NCI-H1436 treated with DMSO at 0.1 percent for 48 hours (cell line): ENCODE measurements around the gene TTC32.
"Not testable (repeated sequence)": the region's sequence is repeated elsewhere in the genome, so short reads cannot be mapped to it uniquely, and the experiment has no call there.

Experiments used
- DNase-seq: peaks from one replicate; lab custom pipeline; 2025; lab: John Stamatoyannopoulos, UW

The TTC32 gene

DNA sequence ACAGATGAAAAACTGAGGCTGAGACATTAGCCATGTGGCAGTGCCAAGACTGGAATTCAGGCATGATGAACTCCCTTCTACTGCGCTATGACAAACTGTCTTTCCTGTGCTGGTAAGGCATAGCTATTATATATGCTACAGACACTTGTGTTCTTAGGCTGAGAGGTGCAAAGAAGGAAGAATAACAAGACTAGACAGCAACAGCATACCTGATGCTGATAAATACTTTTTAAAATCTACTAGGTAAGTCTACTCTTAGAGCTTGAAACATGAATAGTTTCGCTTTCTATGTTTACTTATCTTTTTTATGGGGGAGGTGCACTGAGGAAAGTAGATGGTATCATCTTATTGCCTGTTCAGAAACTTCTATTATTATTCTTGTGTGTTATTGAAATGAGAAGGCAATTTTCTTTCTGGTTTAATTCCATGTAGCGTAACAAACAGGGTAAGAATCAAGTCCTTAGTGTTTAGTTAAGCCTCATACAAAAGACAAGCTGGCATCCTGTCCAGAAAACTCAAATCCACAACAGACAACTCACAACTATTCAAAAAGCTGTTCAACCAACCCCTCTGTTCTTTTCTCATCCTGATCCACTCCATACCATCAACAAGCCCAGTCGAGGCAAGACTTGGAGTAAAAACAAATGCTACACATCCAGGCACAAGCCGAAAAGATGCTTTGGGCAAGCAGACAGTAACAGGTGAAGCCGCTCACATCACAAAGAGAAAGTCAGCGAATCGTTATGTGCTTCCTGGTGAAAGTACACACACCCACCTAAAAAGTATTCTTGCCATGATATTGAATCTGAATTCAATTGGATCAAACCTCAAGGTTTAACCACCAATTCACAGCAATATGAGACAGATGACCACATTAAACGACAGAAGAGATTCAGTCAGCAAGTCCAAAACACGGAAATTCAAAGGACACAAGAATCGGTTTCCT, 1.5 kb downstream of the TTC32 start:
- no peak for DNase-seq

DNA sequence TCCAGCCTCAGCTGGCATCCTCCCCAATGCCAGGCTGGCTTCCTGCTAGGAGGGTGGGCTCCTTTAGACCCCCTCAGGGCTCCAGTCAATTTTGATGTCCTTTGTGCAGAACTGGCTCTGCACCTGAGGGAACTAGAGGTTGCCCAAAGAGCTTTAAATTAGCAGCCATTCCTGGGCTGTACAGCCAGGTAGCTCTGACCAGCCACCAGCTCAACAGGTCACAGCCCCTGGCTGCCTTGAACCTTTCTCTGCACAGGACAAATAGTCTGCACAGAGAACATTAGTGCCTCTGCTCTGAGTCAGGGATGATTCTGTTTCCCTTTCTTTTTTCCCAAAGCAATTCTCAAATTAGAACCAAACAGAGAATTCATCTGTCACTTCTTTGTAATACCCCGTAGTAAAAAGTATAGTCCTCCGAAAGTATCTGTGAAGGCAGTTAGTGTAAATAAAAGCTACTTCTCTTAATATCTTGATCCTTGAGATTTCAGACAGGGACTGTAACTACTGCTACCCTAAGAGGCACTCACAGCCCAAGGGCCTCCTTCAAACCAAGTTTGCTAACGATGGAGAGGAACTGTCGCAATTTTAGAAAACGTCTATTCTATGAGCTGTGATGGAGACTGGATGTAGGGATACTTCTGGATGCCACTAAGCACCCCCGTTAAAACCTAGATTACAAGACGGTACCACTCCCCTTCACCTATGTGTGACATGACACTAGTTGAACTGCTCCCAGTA, 3.0 kb downstream of the TTC32 start:
- no peak for DNase-seq

DNA sequence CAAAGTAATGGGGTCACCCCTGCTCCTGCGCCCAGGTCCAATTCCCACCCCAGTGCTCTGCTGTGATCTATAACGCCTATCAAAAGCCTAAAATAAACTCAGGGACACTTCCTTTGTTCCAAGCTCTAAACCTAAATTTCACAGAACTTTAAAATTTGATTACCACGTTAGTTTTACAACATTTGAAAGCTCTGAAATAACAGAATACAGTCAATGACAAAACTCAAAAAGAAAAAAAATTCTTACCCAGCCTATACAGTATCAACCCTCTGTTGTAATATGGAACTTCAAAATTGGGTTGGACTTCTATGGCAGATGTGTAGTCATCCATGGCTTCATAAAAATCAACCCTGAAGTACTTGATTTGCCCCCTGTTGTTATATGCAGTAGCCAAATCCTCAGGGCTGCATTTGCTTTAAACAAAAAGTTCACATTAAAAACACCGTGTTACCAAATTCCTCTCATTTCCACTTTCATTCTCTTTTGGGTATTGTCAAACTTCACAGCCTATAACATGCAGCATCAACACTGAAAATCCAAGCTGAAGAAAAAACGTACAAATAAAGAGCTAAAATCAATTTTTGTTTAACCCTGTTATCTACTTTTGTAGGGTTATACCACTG, 4.0 kb downstream of the TTC32 start:
- no peak for DNase-seq

DNA sequence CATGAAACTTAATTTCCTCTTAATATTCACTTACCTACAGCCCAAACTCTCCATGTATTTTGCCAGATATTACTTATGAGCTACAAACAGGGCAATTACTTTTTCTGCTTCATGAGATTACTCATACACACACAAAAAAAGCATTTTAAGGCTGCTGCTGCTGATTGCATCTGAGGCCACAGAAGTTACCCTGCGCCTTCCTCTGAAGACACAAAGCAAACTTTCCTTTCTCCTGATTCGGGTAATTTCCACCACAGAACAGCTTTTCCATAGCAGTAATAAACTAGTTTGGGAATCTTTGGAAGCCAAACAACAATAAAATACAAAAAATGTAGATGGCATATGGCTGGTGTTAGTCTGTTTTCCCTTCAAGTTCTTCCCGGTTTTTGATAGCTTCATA, 6.2 kb downstream of the TTC32 start:
- no peak for DNase-seq

DNA sequence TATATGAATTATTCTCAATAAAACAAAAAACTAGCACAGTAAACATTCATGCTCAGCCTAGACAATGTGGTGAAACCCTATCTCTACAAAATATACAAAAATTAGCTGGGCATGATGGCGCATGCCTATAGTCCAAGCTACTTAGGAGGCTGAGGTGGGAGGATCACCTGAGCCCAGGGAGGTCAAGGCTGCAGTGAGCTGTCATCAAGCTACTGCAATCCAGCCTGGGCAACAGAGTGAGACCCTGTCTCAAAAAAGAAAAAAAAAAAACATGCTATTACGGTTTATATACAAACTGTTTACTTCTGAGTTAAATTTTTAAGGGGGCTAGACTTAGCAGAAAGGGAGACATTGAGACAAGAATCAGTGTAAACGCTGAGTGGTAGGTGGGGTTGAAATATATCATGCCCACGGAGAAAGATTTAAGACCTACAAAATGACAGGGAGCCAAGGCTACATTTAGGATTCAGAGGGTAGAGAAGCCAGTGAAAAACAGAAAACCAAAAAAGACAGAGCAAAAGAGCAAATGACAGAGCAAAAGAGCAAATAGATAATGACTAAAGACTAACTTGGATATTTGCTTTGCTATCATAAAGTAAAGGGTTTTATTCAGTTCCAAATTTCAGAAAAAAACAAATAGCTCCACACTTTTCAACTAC, 7.5 kb downstream of the TTC32 start:
- DNase-seq: no peak

DNA sequence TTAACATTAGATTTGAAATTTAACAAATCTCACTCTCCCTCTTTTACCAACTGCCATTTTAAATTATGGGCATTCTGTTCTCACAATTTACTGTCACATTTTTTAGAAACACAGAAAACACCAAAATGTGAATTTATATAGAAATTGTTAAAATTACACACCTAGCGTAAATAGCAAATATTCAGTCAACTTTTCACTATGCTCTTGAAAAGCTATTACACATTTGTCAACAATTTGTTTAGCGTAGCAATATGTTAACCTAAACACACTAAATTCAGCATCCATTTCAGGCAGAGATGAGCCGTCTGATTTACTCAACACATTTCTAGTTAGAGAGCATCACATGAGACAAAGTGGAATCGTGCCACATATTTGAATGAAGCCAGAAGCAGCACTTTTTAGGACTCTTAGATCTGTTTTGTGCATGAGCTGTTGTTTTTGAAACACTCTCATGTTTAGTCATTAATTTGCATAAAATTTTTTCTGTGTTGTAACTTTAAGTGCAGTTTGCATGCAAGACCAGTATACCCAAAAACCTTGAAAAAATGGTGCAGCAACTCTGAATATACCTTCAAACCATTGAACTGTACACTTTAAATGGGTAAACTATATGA, 8.2 kb downstream of the TTC32 start:
- DNase-seq: no peak

DNA sequence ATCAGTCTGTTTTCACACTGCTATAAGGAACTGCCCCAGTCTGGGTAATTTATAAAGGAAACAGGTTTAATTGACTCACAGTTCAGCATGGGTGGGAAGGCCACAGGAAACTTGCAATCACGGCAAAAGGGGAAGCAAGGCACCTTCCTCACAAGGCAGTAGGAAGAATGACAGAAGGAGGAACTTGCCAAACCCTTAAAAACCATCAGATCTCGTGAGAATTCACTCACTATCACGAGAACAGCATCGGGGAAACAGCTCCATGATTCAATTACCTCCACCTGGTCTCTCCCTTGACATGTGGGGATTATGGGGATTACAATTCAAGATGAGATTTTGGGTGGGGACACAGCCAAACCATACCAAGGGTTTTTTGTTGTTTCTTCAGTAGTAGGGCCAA, 9.8 kb downstream of the TTC32 start:
- DNase-seq: not testable (repeated sequence)

DNA sequence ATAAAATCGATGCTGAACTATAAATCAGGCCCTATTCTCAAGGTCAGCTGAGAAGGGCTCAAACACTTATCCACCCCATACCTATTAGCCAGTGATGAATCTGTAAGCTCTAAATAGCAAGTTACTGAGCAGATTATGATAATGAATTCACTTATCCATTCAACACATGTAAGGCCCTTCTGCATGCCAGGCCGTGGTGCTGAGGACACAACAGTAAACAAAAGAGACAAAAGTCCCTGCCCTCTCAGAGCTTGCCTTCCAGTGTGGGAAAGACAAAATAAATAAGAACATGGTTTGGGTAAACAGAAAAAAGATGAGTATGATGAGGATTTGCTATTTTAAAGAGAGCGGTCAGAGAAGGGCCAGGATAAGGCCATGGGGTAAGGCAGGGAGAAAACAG, 11.7 kb downstream of the TTC32 start:
- no peak for DNase-seq

DNA sequence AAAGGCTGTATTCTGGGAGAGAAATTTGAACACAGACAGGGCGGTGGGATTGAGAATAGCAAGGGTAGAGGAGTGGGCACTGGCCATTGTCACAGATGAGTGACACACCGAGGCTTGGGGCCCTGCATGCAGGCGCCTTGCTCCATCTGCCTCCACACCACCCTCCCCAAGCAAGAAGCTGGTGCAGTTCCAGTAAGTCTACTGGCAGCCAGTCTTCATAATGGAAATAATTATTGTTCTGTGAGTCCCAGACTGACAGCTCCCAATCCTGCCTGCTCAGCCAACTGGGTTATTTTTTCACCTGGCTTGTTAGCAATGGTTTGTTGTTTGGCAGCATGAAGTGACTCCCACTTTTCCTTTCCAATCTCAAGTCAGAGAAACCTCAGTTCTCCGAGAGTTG, 13.0 kb downstream of the TTC32 start:
- DNase-seq: no peak

DNA sequence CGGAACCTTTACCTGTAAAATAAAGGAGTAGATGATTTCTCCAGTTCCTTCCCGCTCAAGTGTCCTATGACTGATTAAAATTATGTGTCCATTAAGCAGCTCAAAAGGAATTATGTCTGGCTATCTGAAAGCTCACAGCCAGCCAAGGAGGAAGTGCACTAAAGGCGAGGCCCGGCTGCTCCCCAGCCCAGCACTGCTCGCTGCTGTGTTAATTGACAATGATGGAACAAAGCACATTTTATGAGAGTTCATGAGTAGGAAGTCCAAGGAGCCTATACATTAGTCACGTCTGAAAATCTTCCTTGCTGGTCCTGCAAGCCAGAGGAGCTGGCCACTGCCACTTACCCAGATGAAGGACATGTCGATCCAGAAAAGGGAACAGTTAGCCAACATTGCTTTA, 14.3 kb downstream of the TTC32 start:
- DNase-seq: no peak

DNA sequence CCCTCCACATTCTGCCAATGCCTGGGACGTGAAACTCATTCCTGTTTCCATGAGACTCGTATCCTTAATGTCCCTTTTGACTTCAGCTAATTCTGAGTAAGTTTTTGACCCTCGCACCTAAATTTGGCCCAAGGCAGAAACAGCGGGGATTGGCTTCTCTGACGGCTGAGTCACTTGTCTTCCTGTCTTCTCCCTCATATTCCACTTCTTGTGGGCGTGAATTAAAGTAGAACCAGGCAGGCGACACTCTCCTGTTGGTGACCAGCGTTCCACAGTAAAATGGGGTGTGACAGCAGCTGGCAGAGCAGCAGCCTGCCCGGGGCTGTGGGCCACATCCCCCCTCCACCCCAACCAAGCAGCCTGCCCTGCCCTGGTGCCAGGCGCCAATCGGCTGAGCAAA, 15.5 kb downstream of the TTC32 start:
- no peak for DNase-seq

DNA sequence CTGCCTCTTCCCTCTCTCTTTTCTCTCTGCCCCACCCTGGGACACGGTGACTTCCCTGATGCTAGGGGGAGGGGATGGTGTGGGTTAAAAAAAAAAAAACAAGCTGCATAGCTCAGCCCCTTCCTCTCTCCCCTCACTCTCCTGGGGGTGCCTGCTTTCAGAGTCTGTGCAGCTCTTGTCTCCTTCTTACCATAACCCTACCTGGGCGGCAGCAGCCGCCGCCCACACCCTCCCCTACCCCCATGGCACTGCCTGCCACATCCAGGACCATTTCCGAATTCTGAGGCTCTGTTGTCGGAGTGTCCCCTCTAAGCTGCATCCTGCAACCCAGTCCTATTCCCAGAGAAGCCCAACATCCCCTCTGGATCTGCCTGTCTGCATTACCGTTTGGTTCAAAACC, 16.0 kb downstream of the TTC32 start:
- no peak for DNase-seq

DNA sequence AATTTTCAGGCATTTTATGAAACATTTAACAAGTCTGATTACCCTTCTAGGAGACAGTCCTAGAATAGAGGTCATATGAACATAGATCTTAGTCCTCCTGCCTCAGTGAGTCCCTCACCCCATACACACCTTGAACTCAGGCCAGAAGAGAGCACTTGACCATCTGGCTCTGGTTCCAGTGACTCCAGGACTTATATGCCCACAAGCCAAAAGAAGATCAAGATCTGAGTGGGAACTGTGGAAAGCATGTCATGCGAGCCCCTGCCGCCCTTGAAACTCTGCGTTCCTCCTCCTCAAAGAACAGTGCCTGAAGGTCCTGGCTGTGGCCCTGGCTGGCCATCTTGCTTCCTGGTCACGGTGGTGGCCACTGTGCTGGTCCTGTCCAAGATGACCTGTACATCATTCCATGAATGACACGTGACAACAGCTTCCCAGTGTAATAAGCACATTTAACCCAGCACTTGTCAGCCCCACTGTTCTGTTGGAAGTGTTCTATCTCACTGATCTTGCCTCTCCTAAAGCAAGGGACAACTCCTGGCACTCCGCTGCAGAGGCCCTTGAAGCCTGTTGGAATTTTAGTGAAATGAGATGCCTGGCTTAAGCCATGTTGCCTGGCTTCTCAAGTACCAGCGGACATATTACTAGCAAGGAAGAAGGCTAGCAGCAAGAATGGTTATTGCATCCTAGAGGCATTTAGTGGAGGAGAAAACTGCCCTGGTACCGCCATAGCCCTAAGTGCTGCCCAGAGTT, 17.6 kb downstream of the TTC32 start:
- DNase-seq: no peak

DNA sequence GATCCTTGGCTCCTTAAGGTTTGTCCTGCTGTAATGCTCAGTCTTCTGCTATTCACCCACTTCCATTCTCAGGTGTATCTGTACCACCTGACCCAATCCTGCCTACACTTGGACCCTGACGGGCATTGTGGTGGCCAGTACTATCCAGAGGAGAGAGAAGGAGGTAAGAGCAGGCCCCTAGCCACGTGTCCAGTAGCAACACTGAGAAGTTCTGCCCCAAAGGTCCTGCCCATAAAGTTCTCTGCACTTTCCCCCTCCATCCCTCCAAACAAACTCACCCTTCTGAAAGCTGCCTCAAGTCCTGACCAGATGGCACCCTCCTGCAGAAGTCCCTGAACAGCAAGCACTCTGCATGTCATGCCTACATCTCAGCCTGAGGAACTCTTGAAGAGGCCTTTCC, 18.3 kb downstream of the TTC32 start:
- DNase-seq: no peak

DNA sequence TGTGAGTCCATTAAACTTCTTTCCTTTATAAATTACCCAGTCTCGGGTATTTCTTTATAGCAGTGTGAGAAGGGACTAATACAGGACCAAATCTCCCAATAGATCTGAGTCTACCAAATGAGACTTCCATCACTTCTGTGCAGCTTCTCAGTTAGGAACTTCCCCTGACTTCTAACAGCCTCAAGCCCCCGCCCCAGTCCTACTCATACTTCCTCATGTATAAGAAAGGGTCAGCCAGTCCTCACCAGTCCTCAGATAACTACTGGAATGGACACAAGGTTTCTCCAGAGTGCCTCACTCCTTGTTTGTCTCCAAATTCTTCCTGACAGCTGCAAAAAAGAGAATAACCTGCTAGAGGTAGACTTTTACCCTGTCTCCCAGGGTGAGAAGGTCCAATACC, 19.5 kb downstream of the TTC32 start:
- no peak for DNase-seq

DNA sequence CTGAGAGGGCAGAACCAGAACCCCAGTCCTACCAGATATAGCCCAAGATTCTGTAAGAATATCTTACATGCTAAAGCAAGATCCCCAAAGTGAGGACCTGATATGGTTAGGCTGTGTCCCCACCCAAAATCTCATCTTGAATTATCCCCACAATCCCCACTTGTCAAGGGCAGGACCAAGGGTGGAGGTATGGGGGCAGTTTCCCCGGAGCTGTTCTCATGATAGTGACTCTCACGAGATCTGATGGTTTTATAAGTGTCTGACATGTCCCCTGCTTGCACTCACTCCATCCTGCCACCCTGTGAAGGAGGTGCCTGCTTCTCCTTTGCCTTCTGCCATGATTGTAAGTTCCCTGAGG, 19.9 kb downstream of the TTC32 start:
- no peak for DNase-seq

DNA sequence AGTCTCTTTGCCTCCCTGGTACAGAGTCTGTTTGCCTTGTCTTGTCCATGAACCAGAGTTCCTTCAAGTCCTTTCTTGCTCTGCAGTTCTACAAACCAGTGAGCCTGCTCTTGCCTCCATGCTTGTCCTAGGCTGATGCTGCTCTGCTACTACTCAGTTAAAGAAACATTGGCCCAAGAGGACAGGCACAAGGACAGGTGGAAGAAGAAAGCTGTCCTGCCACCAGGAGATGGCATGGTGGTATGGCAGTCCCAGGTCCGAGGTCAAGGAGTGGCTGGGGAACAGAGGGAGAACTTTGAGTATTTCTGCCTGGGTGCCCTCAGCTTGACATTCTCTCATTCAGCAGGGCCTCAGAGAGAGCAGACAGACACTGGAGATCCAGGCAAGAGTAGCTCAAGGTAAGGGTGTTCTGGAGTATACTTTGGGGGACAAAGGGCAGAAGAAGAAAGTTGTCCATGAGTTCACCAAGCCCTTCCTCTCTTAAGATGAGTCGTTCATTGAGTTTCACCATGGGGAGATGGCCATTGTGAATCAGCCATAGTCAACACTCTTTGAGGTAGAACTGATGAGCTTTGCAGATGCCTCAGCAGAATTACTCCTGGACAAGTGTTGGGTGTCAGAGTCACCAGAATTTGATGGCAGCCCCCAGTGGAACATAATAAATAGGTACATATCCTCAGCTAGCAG, 20.4 kb downstream of the TTC32 start:
- no peak for DNase-seq

DNA sequence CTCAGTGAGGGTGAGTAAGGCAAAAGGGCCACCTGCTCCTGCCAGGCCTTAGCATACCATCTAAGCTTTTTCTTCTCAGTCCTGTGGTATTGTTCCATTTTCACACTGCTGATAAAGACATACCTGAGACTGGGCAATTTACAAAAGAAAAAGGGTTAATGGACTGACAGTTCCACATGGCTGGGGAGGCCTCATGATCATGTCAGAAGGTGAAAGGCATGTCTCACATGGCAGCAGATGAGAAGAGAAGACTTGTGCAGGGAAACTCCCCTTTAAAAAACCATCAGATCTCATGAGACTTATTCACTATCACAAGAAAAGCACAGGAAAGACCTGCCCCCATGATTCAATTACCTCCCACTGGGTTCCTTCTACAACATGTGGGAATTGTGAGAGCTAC, 21.6 kb downstream of the TTC32 start:
- not testable (repeated sequence) for DNase-seq

DNA sequence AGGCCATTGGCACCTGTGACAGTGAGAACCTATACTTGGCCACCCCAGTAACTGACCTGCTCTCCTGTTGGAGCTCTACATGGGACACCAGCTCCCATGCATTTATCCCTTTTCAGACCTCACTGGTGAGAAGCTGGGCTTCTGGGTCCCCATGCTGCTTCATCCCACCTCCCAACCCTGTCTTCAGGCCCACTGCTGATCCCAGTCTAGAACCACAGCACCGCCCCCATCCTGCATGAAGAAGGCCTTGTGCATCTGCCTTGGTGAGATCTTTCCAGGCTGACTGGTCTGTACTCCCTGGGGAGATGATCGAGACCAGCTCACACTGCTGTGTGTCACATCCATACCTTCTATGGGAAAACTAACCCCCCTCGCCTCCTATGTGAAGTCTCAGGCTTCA, 22.7 kb downstream of the TTC32 start:
- no peak for DNase-seq

DNA sequence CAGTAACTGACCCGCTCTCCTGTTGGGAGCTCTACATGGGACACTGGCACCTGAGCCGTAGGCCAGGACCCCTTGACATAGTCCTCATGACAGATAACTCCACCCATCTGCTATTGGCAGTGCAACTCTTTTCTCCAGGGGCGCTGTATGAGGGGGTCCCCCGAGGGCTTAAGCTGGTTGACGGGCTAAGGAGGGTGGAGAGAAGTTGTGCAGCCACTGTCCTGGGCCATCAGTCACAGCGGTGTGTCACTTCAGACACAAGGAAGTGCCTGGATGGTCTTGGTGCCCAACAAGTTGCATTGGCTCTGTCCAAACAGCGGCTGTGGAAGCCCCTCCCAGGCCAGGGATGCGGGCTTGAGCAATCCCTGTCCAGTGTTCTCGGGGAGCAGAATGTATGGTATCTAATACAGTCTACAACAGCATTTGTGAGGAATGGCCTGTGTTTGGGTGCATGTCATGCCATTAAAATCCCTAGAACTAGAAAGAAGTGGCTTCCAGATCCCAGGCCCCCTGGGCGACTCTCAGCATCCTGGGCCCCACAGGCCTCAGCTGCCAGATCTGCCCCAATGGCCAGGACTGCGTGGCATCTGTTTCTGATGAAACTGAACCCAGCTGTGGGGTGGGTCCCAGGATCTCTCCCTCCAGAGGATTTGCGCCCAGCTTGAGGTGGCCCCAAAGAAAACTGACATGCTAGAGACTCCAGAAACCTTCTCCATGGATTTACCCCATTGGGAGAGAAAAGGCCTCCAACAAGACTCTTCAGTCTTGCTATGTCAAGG, 23.3 kb downstream of the TTC32 start:
- DNase-seq: no peak
